Measurements from ENCODE around the gene HSPA13. TPM values are rescaled to one million over a fixed set of nuclear protein-coding genes. Genes with fewer than 3 reads are reported as not detected.

Gene HSPA13
- total RNA-seq, 1 experiment from 2014 or later: 24.9 TPM

- ChIA-PET POLR2A (ENCODE audit: unreplicated experiment) (no interaction called here), CTCF (no interaction called here)
- H3K9me2 ChIP-seq (ENCODE audit: insufficient read depth): no peaks in the 10 kb centered on the region
- H3K36me3 ChIP-seq (ENCODE audit: low read depth): no peaks in the 10 kb centered on the region
- no peaks in the 10 kb centered on the region for H3K79me2 ChIP-seq (ENCODE audit: low read depth)
- no peak overlapping the region for H3K4me2 ChIP-seq
- H4K20me1 ChIP-seq (ENCODE audit: insufficient read depth): no peaks in the 10 kb centered on the region
- intact Hi-C loops (cut with micrococcal nuclease; ENCODE audit: unreplicated experiment): no loop called here
- H3K4me1 ChIP-seq (replicated peaks; ENCODE audit: insufficient read depth): no peaks in the 10 kb centered on the region
- DNase-seq: no peak
- H3K27ac ChIP-seq: no peak overlapping the region
- H3K27me3 ChIP-seq (ENCODE audit: insufficient read depth, low read depth): no peaks in the 10 kb centered on the region
- no TSS peak for BruUV-seq (replicated peaks)
- TF ChIP-seq EZH2 (IDR thresholded peaks at IDR 0.05; ENCODE audit: low read depth): no peak
- no peak for TF ChIP-seq CTCF (conservative IDR thresholded peaks at IDR 0.05)
- H2AFZ ChIP-seq: no peak overlapping the region
- H3K4me3 ChIP-seq: no peak overlapping the region
- no peaks in the 10 kb centered on the region for H3F3A ChIP-seq (ENCODE audit: insufficient read depth, low read depth)
- H3K9me3 ChIP-seq (ENCODE audit: insufficient read depth, low read depth): no peaks in the 10 kb centered on the region
Observed at GRCh38 chr21:14356746-14357145, 26.2 kb downstream of the HSPA13 start.

GRCh38 chr21:14354515-14354914 lies 28.4 kb downstream of the HSPA13 start:
- H3K9me2 ChIP-seq (ENCODE audit: insufficient read depth): no peaks in the 10 kb centered on the region
- no peaks in the 10 kb centered on the region for H3K36me3 ChIP-seq (ENCODE audit: low read depth)
- TF ChIP-seq CTCF (conservative IDR thresholded peaks at IDR 0.05) (no peak), EZH2 (IDR thresholded peaks at IDR 0.05; ENCODE audit: low read depth) (no peak)
- POLR2A ChIA-PET (ENCODE audit: unreplicated experiment): no interaction called here
- no peak overlapping the region for H2AFZ ChIP-seq
- no peaks in the 10 kb centered on the region for H3F3A ChIP-seq (ENCODE audit: insufficient read depth, low read depth)
- no TSS peak for BruUV-seq (replicated peaks)
- no peaks in the 10 kb centered on the region for H3K79me2 ChIP-seq (ENCODE audit: low read depth)
- no peak overlapping the region for H3K4me2 ChIP-seq
- H3K27me3 ChIP-seq (ENCODE audit: insufficient read depth, low read depth): no peaks in the 10 kb centered on the region
- no peaks in the 10 kb centered on the region for H3K9me3 ChIP-seq (ENCODE audit: insufficient read depth, low read depth)
- no peak overlapping the region for H3K4me3 ChIP-seq
- no peak overlapping the region for H3K27ac ChIP-seq
- DNase-seq: no peak
- no peaks in the 10 kb centered on the region for H4K20me1 ChIP-seq (ENCODE audit: insufficient read depth)
- no peaks in the 10 kb centered on the region for H3K4me1 ChIP-seq (replicated peaks; ENCODE audit: insufficient read depth)
- intact Hi-C loops (cut with micrococcal nuclease; ENCODE audit: unreplicated experiment): no loop called here
- CTCF ChIA-PET: no interaction called here

GRCh38 chr21:14353726-14354125 lies 29.2 kb downstream of the HSPA13 start:
- Histone ChIP-seq H3K9me3 (ENCODE audit: insufficient read depth, low read depth) (no peaks in the 10 kb centered on the region), H3F3A (ENCODE audit: insufficient read depth, low read depth) (no peaks in the 10 kb centered on the region), H2AFZ (no peak overlapping the region), H3K4me2 (no peak overlapping the region), H3K79me2 (ENCODE audit: low read depth) (no peaks in the 10 kb centered on the region), H4K20me1 (ENCODE audit: insufficient read depth) (no peaks in the 10 kb centered on the region), H3K4me3 (no peak overlapping the region), H3K4me1 (replicated peaks; ENCODE audit: insufficient read depth) (no peaks in the 10 kb centered on the region), H3K36me3 (ENCODE audit: low read depth) (no peaks in the 10 kb centered on the region), H3K9me2 (ENCODE audit: insufficient read depth) (no peaks in the 10 kb centered on the region), H3K27ac (no peak overlapping the region), H3K27me3 (ENCODE audit: insufficient read depth, low read depth) (no peaks in the 10 kb centered on the region)
- POLR2A ChIA-PET (ENCODE audit: unreplicated experiment): no interaction called here
- intact Hi-C loops (cut with micrococcal nuclease; ENCODE audit: unreplicated experiment): no loop called here
- TF ChIP-seq EZH2 (IDR thresholded peaks at IDR 0.05; ENCODE audit: low read depth) (no peak), CTCF (conservative IDR thresholded peaks at IDR 0.05) (no peak)
- no TSS peak for BruUV-seq (replicated peaks)
- CTCF ChIA-PET: no interaction called here
- no peak for DNase-seq

All from PC-9 (cell line).